Raji (cell line): Measurements from ENCODE around the gene OR2S2.

Experiments used
- POLR2A ChIP-seq: IDR thresholded peaks from 2 replicates; pipeline ENCODE4 v1.6.1; 2011; ENCODE audit warnings: low read depth, low read length, control low read depth; ENCODE audit not compliant: insufficient read depth

The OR2S2 gene, protein sequence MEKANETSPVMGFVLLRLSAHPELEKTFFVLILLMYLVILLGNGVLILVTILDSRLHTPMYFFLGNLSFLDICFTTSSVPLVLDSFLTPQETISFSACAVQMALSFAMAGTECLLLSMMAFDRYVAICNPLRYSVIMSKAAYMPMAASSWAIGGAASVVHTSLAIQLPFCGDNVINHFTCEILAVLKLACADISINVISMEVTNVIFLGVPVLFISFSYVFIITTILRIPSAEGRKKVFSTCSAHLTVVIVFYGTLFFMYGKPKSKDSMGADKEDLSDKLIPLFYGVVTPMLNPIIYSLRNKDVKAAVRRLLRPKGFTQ

DNA sequence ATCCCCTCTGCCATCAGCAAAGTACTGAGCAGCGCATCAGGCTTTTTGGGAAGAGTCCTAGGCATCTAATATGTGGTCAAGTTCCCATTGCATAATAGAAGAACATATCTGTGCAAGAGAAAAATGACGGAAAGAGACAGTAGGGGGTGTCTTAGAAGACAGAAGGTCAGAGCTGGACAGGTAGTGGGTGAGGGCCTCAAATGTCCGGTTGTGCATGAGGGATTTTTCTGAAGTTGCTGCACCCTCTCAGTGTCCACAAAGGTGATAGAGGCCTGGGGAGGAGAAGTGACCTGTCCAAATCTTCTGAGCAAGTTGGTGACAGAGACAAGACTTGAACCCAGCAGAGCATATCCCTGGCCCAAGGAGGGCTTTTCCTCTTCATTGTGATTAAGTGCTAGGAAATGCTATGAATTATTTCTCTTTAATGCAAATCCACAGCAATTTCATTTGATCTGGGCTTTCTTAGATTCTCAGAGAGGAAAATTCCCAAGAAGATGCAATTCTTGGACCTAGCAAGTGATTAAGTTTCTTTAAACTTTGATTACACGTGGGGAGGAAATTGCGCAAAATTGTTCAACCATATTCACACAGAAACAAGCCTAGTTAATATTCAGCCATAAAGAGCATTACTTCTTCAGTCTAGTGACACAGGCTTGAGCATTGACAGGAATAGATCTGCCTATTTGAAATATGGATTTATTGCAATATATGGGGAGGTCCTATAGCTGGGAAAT is at the start of gene OR2S2:
TSS of gene OR2S2 (minus strand) at position 51 of the 734 bp plus-strand sequence. CDS start 56 bp downstream, outside the sequence.
- no peak for TF ChIP-seq POLR2A

- TF ChIP-seq POLR2A: no peak
Observed at GRCh38 chr9:36007316-36007708, 49.4 kb upstream of the OR2S2 start.

GRCh38 chr9:36006549-36007315 is 48.8 kb upstream of the OR2S2 start:
- TF ChIP-seq POLR2A: no peak

GRCh38 chr9:36005891-36006290 is 47.9 kb upstream of the OR2S2 start:
- TF ChIP-seq POLR2A: no peak

DNA sequence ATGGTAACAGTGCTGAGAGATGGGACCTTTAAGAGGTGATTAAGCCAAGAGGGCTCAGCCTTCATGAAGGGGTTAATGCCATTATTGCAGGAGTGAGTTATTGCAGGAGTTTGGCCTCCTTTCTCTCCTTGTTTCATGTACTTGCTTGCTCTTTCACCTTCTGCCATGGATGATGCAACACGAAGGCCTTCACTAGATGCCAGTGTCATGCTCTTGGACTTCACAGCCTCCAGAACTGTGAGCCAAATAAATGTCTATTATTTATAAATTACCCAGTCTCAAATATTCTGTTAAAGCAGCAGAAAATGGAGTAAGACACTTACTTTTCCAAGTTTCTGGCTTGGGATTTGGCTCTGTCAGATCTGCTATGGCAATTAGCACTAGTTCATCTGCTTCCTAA is 40.4 kb upstream of the OR2S2 start:
- no peak for TF ChIP-seq POLR2A

- TF ChIP-seq POLR2A: no peak
Observed at GRCh38 chr9:35996358-35996970, 38.5 kb upstream of the OR2S2 start.

DNA sequence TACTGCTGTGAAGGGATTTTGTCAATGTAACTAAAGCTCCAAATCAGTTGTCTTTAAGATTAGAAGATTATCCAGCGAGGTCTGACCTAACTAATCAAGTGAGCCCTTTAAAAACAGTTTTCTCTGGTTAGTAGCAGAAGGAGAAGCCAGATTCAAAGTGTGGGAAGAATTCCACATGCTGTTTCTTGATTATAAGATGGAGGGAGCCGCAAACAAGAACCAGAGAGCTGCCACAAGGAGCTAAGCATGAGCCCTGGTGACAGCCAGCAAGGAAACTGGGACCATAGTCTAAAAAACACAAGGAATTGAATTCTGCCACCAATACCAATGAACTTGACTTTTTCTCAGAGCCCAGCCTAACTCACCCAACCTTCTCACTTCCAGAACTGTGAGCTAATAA is 37.0 kb upstream of the OR2S2 start:
- no peak for TF ChIP-seq POLR2A

GRCh38 chr9:35993976-35994720 is 36.2 kb upstream of the OR2S2 start:
- no peak for TF ChIP-seq POLR2A

- no peak for TF ChIP-seq POLR2A
Observed at GRCh38 chr9:35990155-35990554, 32.2 kb upstream of the OR2S2 start.

- TF ChIP-seq POLR2A: no peak
Observed at GRCh38 chr9:35984021-35984420, 26.1 kb upstream of the OR2S2 start.

DNA sequence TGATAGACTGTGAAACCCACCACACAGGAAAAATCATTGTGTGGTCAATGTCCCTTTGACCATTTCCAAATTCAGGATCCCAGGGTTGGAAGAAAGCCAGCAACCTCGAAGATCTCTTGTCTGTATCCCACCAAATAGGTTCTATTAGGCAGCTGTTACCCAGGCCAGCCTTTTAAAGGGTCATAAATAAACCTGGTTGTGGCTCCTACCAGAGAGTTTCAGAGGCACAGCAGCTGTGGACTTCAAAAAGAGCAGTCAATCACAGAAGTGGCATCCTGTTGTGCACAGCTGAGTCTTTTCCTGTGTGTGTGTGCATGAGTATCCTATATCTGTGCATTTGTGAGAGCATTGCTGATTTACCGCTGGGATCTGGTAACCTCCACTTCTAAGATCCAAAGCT is 23.7 kb upstream of the OR2S2 start:
- TF ChIP-seq POLR2A: no peak

- no peak for TF ChIP-seq POLR2A
Observed at GRCh38 chr9:35980289-35981011, 22.5 kb upstream of the OR2S2 start.

- no peak for TF ChIP-seq POLR2A
Observed at GRCh38 chr9:35978792-35979191, 20.8 kb upstream of the OR2S2 start.

DNA sequence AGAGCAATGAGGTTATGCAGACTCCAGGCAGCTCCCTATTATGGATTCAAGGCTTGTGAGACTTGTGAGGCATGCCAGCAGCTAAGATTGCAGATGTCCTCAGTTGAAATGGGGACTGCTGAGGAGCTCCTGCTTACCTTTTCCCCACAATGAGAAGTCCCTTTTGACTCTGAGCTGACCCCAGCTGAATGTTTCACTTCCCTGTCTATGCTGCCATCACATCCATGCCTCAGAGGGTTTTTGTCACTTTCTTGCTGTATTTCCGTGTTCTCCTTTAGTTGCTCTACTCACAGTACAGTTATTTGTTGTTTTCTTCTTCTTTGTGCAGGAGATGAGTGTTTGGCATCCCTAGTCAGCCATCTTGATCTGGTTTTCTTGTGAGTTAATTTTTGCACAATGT is 18.8 kb upstream of the OR2S2 start:
- TF ChIP-seq POLR2A: no peak

DNA sequence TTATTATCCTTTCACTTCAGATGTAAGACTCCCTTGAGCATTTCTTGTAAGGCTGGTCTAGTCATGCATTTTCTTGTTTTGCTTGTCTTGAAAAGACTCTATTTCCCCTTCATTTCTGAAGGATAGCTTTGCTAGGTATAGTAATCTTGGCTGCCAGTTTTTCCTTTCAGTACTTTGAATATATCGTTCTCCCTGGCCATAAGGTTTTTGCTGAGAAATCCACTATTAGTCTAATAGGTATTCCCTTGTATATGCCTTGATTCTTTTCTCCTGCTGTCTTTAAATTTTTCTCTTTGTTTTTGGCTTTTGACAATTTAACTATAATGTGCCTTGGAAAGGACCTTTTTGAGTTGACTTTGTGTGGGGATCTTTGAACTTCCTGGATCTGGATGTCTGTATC is 16.8 kb upstream of the OR2S2 start:
- no peak for TF ChIP-seq POLR2A

DNA sequence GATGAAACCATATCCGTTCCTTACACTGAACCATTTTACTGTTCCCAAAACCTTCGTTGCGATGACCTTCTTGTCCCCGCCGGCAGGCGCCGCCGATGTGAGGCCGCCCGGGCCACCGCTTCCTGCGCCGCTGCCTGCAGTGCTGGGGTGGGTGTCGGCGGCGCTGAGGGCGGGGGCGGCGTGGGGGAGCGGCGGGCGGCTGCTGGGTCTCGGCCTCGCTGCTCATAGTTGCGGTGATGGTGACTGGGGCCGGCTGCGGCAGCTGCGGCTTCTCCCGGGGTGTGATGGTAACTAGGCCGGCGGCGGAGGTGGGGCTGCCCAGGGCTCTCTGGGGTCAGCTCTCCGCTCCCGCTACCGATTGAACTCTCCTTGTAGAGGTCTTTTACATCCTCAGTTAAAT is 14.1 kb upstream of the OR2S2 start:
- TF ChIP-seq POLR2A: no peak
